22Rv1 (cell line): ENCODE measurements around the gene COX19.

Experiments used
- H3K27ac ChIP-seq: fragments of 450-650 bp; 2 replicates; pipeline ENCODE4 v1.5.1; 2017
- CTCF ChIP-seq: fragments of 450-650 bp; IDR thresholded peaks from 2 replicates; pipeline ENCODE4 v1.5.1; 2017; ENCODE audit warnings: mild to moderate bottlenecking
- ZFX ChIP-seq: fragments of 450-650 bp; IDR thresholded peaks from 2 replicates; pipeline ENCODE4 v1.6.1; 2017; ENCODE audit warnings: antibody characterized with exemption, borderline replicate concordance

Gene COX19

GRCh38 chr7:951881-952547 lies 23.3 kb downstream of the COX19 start:
- no peak for TF ChIP-seq ZFX
- no peak for TF ChIP-seq CTCF
- H3K27ac ChIP-seq: no peak overlapping the region

GRCh38 chr7:949021-949934 lies 26.1 kb downstream of the COX19 start:
- H3K27ac ChIP-seq: no peak overlapping the region
- TF ChIP-seq ZFX (no peak), CTCF (no peak)

GRCh38 chr7:947391-948210 lies 27.7 kb downstream of the COX19 start:
- H3K27ac ChIP-seq: no peak overlapping the region
- TF ChIP-seq CTCF (no peak), ZFX (no peak)

- no peak overlapping the region for H3K27ac ChIP-seq
- TF ChIP-seq CTCF (no peak), ZFX (no peak)
Observed at GRCh38 chr7:946256-946996, 28.9 kb downstream of the COX19 start.

- H3K27ac ChIP-seq: no peak overlapping the region
- TF ChIP-seq ZFX (no peak), CTCF (no peak)
Observed at GRCh38 chr7:945556-946255, 29.6 kb downstream of the COX19 start.

- TF ChIP-seq ZFX (no peak), CTCF (no peak)
- no peak overlapping the region for H3K27ac ChIP-seq
Observed at GRCh38 chr7:945147-945555, 30.2 kb downstream of the COX19 start.
